Stimulated activated CD8-positive, alpha-beta memory T cell treated with anti-CD3 and anti-CD28 coated beads, Interleukin-15, amount 100 ng/mL, for 1 hour (primary cell): Measurements from ENCODE around the gene PLAU.
"Not testable (repeated sequence)": the region's sequence is repeated elsewhere in the genome, so short reads cannot be mapped to it uniquely, and the experiment has no call there.

Source experiments
- DNase-seq: peaks from one replicate; pipeline ENCODE4 v3.0.0-alpha.2; 2020; ENCODE audit warnings: low read depth

Gene PLAU

GRCh38 chr10:73922007-73922863, 11.3 kb downstream of the PLAU start:
- DNase-seq, result no peak

GRCh38 chr10:73922864-73923133, 11.9 kb downstream of the PLAU start:
- DNase-seq, result no peak

GRCh38 chr10:73923935-73924598, 13.1 kb downstream of the PLAU start:
- no peak for DNase-seq

GRCh38 chr10:73924935-73925334, 14.0 kb downstream of the PLAU start:
- DNase-seq, result no peak

GRCh38 chr10:73925539-73925938, 14.6 kb downstream of the PLAU start:
- DNase-seq, result no peak

GRCh38 chr10:73926152-73926764, 15.3 kb downstream of the PLAU start:
- no peak for DNase-seq

- not testable (repeated sequence) for DNase-seq
These were observed 19.8 kb downstream of the PLAU start for GRCh38 chr10:73930630-73931327.

GRCh38 chr10:73931767-73932619, 21.1 kb downstream of the PLAU start:
- DNase-seq, result no peak

GRCh38 chr10:73932620-73933112, 21.7 kb downstream of the PLAU start:
- DNase-seq, result no peak

GRCh38 chr10:73934074-73934473, 23.1 kb downstream of the PLAU start:
- no peak for DNase-seq

- DNase-seq, result no peak
These were observed 25.0 kb downstream of the PLAU start for GRCh38 chr10:73935895-73936294.

GRCh38 chr10:73937333-73938043, 26.6 kb downstream of the PLAU start:
- no peak for DNase-seq

GRCh38 chr10:73940634-73941221, 29.8 kb downstream of the PLAU start:
- DNase-seq, result peak; percentile 76

- no peak for DNase-seq
These were observed 30.4 kb downstream of the PLAU start for GRCh38 chr10:73941300-73941699.

GRCh38 chr10:73944356-73945100, 33.6 kb downstream of the PLAU start:
- no peak for DNase-seq

GRCh38 chr10:73946253-73947145, 35.6 kb downstream of the PLAU start:
- DNase-seq, result no peak

GRCh38 chr10:73948947-73949633, 38.2 kb downstream of the PLAU start:
- DNase-seq, result no peak
